SU-DHL-6 (cell line): ENCODE data around the gene C20orf96.

Experiments used
- CTCF ChIP-seq: fragments of 200-600 bp; sonication (generic); IDR thresholded peaks from one replicate; pipeline ENCODE4 v1.5.1; 2017; ENCODE audit warnings: antibody characterized with exemption, mild to moderate bottlenecking, low read length, moderate library complexity; ENCODE audit not compliant: insufficient read depth, poor library complexity, severe bottlenecking
- EZH2phosphoT487 ChIP-seq: fragments of 200-600 bp; sonication (generic), shearing (Covaris generic); conservative IDR thresholded peaks from 2 replicates; pipeline ENCODE4 v1.6.1; 2018; ENCODE audit warnings: mild to moderate bottlenecking, antibody characterized with exemption, low read length, moderate library complexity, mixed read lengths

DNA sequence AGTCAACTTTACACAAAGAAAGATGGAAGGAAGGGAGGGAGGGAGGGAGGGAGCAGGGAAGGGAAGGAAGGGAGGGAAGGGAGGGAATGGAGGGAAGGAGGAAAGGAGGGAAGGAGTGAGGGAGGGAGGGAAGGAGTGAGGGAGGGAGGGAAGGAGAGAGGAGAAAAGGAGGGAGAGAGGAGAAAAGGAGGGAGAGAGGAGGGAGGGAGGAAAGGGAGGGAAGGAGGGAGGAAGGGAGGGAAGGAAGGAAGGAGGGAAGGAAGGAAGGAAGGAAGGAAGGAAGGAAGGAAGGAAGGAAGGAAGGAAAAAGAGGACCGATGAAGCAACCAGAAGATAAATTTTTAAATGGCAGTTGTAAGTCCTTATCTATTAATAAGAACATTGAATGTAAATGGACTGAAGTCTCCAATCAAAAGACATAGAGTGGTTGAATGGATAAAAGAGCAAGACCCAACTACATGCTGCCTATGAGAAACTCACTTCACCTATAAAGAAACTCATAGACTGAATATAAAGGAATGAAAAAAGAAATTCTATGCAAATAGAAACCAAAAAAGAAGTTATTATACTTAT lies 69.2 kb downstream of the C20orf96 start:
- TF ChIP-seq CTCF = no peak
- no peak for TF ChIP-seq EZH2phosphoT487
